ENCODE results near the gene PRPF6. TPM values are rescaled to one million over a fixed set of nuclear protein-coding genes. Genes with fewer than 3 reads are reported as not detected.

Gene PRPF6
- total RNA-seq, 1 experiment from 2014 or later = 88.4 TPM

GRCh38 chr20:63964412-63964811 lies 16.5 kb upstream of the PRPF6 start:
- H3K4me3 ChIP-seq (ENCODE audit: low read depth in 2 of 2, low read length in 2 of 2) = no peak overlapping the region

DNA sequence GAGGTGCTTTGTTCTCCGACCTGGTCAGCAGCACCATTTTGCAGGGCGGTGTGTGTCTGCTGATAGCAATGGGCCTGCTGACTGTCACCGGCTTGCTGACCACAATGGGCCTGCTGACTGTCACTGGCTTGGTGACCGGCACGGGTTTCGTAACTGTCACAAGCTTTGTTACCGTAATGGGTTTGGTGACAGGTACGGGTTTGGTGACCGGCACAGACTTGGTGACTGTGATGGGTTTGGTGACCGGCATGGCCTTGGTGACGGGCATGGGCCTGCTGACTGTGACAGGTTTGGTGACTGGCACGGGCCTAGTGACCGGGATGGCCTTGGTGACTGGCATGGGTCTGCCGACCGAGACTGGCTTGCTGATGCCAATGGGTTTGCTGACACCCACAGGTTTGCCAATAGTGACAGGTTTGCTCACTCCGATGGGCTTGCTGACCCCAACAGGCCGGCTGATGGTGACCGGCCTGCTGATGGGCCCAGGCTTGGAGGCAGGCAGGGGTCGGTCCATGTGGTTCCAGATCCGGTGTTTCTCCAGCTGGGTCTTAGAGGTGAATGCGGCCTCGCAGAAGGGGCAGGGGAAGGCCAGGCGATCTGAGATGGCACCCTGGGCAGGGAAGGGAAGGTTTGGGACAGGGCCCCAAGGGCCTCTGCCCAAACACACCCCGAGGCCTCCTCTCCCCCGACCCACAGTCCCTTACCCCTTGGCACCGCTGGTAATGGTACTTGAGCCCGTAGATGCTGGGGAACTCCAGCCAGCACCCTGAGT lies 14.6 kb upstream of the PRPF6 start:
- TSS peak; percentile 71 for BruUV-seq (replicated peaks)
- ATAC-seq (no peak), DNase-seq (ENCODE audit: low read depth, low spot score) (no peak)
- no peaks in the 10 kb centered on the region for H3K27me3 ChIP-seq (ENCODE audit: control insufficient read depth, insufficient read depth, low read length)
- H3K27ac ChIP-seq (ENCODE audit: low read length) = no peak overlapping the region
- no peak overlapping the region for H3K4me3 ChIP-seq (ENCODE audit: low read depth in 2 of 2, low read length in 2 of 2)
- POLR2A ChIA-PET = no interaction called here
- H3K36me3 ChIP-seq (ENCODE audit: control insufficient read depth, insufficient read depth, low read length) = no peaks in the 10 kb centered on the region; the same call in 1 of the 2 replicates
- intact Hi-C loops (cut with micrococcal nuclease; ENCODE audit: unreplicated experiment) = no loop called here
- H3K4me1 ChIP-seq (ENCODE audit: control insufficient read depth, insufficient read depth, low read length) = peaks cover 5% of the 10 kb centered on the region
- CTCF ChIA-PET = no interaction called here
- in situ Hi-C loops (cut with HindIII; ENCODE audit: low pct_unique_long_range_greater_than_20kb, low sequenced_read_pairs) = no loop called here
- no peaks in the 10 kb centered on the region for H3K9me3 ChIP-seq (ENCODE audit: control insufficient read depth, insufficient read depth, low read depth, low read length)
- no peak for TF ChIP-seq SIN3A (IDR thresholded peaks at IDR 0.05; ENCODE audit: borderline replicate concordance, insufficient read depth, low read depth, low read length)
- TF ChIP-seq, protein P1, sequence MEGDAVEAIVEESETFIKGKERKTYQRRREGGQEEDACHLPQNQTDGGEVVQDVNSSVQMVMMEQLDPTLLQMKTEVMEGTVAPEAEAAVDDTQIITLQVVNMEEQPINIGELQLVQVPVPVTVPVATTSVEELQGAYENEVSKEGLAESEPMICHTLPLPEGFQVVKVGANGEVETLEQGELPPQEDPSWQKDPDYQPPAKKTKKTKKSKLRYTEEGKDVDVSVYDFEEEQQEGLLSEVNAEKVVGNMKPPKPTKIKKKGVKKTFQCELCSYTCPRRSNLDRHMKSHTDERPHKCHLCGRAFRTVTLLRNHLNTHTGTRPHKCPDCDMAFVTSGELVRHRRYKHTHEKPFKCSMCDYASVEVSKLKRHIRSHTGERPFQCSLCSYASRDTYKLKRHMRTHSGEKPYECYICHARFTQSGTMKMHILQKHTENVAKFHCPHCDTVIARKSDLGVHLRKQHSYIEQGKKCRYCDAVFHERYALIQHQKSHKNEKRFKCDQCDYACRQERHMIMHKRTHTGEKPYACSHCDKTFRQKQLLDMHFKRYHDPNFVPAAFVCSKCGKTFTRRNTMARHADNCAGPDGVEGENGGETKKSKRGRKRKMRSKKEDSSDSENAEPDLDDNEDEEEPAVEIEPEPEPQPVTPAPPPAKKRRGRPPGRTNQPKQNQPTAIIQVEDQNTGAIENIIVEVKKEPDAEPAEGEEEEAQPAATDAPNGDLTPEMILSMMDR (IDR thresholded peaks at IDR 0.05) = no peak
- TF ChIP-seq REST (IDR thresholded peaks at IDR 0.05; ENCODE audit: insufficient read depth in 1 of 2, low read depth in 2 of 2, low read length in 1 of 2) = no peak
- no peak for TF ChIP-seq TCF7L2 (IDR thresholded peaks at IDR 0.05; ENCODE audit: low read depth, low read length)
- TF ChIP-seq POLR2AphosphoS5 (IDR thresholded peaks at IDR 0.05; ENCODE audit: low read depth, low read length) = no peak

More at GRCh38 chr20:63964412-63964811, 16.5 kb upstream of the PRPF6 start:
- TF ChIP-seq SIN3A (IDR thresholded peaks at IDR 0.05; ENCODE audit: borderline replicate concordance, insufficient read depth, low read depth, low read length) (no peak), REST (IDR thresholded peaks at IDR 0.05; ENCODE audit: insufficient read depth in 1 of 2, low read depth in 2 of 2, low read length in 1 of 2) (no peak), TCF7L2 (IDR thresholded peaks at IDR 0.05; ENCODE audit: low read depth, low read length) (no peak), POLR2AphosphoS5 (IDR thresholded peaks at IDR 0.05; ENCODE audit: low read depth, low read length) (no peak)
- TF ChIP-seq, protein P1 (IDR thresholded peaks at IDR 0.05) = no peak
- no peaks in the 10 kb centered on the region for H3K9me3 ChIP-seq (ENCODE audit: control insufficient read depth, insufficient read depth, low read depth, low read length)
- no peak for DNase-seq (ENCODE audit: low read depth, low spot score)
- no peak for ATAC-seq
- H3K4me1 ChIP-seq (ENCODE audit: control insufficient read depth, insufficient read depth, low read length) = peaks cover 5% of the 10 kb centered on the region
- no peak overlapping the region for H3K27ac ChIP-seq (ENCODE audit: low read length)
- ChIA-PET CTCF (no interaction called here), POLR2A (no interaction called here)
- no peaks in the 10 kb centered on the region; the same call in 1 of the 2 replicates for H3K36me3 ChIP-seq (ENCODE audit: control insufficient read depth, insufficient read depth, low read length)
- BruUV-seq (replicated peaks) = no TSS peak
- in situ Hi-C loops (cut with HindIII; ENCODE audit: low pct_unique_long_range_greater_than_20kb, low sequenced_read_pairs) (no loop called here), intact Hi-C loops (cut with micrococcal nuclease; ENCODE audit: unreplicated experiment) (no loop called here)
- no peaks in the 10 kb centered on the region for H3K27me3 ChIP-seq (ENCODE audit: control insufficient read depth, insufficient read depth, low read length)
